Subcutaneous abdominal adipose tissue (tissue), 5 donors: ENCODE results near the gene ZNF563.

Source experiments
- H3K27ac ChIP-seq: one replicate; pipeline ENCODE4 v1.7.0; 2013; ENCODE audit warnings: low read depth, mild to moderate bottlenecking, inconsistent platforms, low read length, moderate library complexity
- H3K27me3 ChIP-seq, 5 donors: one replicate each; pipeline ENCODE4 v1.7.0; 2013; ENCODE audit warnings: low read length in 5 of 5, inconsistent platforms in 1 of 5; ENCODE audit not compliant: control insufficient read depth in 5 of 5, insufficient read depth in 4 of 5
- H3K36me3 ChIP-seq, 5 donors: one replicate each; pipeline ENCODE4 v1.7.0; 2013; ENCODE audit warnings: low read length in 5 of 5; ENCODE audit not compliant: control insufficient read depth in 5 of 5, insufficient read depth in 5 of 5
- H3K4me1 ChIP-seq, 5 donors: one replicate each; pipeline ENCODE4 v1.7.0; 2013; ENCODE audit warnings: low read length in 5 of 5, mild to moderate bottlenecking in 3 of 5, moderate library complexity in 1 of 5; ENCODE audit not compliant: control insufficient read depth in 5 of 5, insufficient read depth in 5 of 5
- H3K4me3 ChIP-seq, 5 donors: one replicate each; pipeline ENCODE4 v1.7.0; 2013; ENCODE audit warnings: low read length in 5 of 5, low read depth in 1 of 5
- H3K9ac ChIP-seq, 5 donors: one replicate each; pipeline ENCODE4 v1.7.0; 2013; ENCODE audit warnings: low read length in 5 of 5, mild to moderate bottlenecking in 4 of 5, moderate library complexity in 3 of 5
- H3K9me3 ChIP-seq, 5 donors: one replicate each; pipeline ENCODE4 v1.7.0; 2013; ENCODE audit warnings: low read length in 5 of 5; ENCODE audit not compliant: control insufficient read depth in 5 of 5
- donor health status: healthy.
- donor health status: healthy.
- donor health status: healthy.
- donor health status: healthy.
- donor health status: healthy.

The ZNF563 gene

GRCh38 chr19:12272386-12272785 lies 61.0 kb downstream of the ZNF563 start:
- H3K27ac ChIP-seq: no peak overlapping the region
- no peaks in the 10 kb centered on the region for H3K27me3 ChIP-seq
- no peak overlapping the region for H3K9ac ChIP-seq
- H3K4me1 ChIP-seq: peaks cover 0 to 3% (median 0%) of the 10 kb centered on the region in 5 donors
- peak overlapping the region in 4 of 5 donors; percentile 32 to 64 (median 47) for H3K4me3 ChIP-seq
- H3K9me3 ChIP-seq: peaks cover 55 to 76% (median 72%) of the 10 kb centered on the region in 5 donors
- peaks cover 37 to 57% (median 49%) of the 10 kb centered on the region in 5 donors for H3K36me3 ChIP-seq

GRCh38 chr19:12270854-12271253 lies 62.6 kb downstream of the ZNF563 start:
- no peaks in the 10 kb centered on the region for H3K27me3 ChIP-seq
- H3K4me3 ChIP-seq: peak overlapping the region; percentile 16 to 64 (median 47)
- no peak overlapping the region for H3K9ac ChIP-seq
- H3K9me3 ChIP-seq: peaks cover 47 to 73% (median 71%) of the 10 kb centered on the region in 5 donors
- peaks cover 34 to 49% (median 44%) of the 10 kb centered on the region in 5 donors for H3K36me3 ChIP-seq
- peaks cover 0 to 3% (median 0%) of the 10 kb centered on the region in 5 donors for H3K4me1 ChIP-seq
- no peak overlapping the region for H3K27ac ChIP-seq
